Mesodermal cell (in vitro differentiated cells): ENCODE data around the gene LUZP1.

Experiments used
- H3K27ac ChIP-seq: 2 replicates; pipeline ENCODE4 v1.7.0; 2013; ENCODE audit warnings: mild to moderate bottlenecking, low read depth, low read length, moderate library complexity; ENCODE audit not compliant: severe bottlenecking
- H3K36me3 ChIP-seq: 2 replicates; pipeline ENCODE4 v1.7.1; 2013; ENCODE audit warnings: mild to moderate bottlenecking, low read length, moderate library complexity; ENCODE audit not compliant: control insufficient read depth, insufficient read depth
- H3K4me1 ChIP-seq: one replicate; pipeline ENCODE4 v1.7.1; 2013; ENCODE audit warnings: mild to moderate bottlenecking, low read length; ENCODE audit not compliant: insufficient read depth, control insufficient read depth, poor library complexity, severe bottlenecking
- H3K4me3 ChIP-seq: 2 replicates; pipeline ENCODE4 v1.7.0; 2013; ENCODE audit warnings: low read length, control low read depth, mild to moderate bottlenecking; ENCODE audit not compliant: insufficient read depth, poor library complexity, severe bottlenecking; ENCODE audit errors: extremely low read depth
- H3K9me3 ChIP-seq: 2 replicates; pipeline ENCODE4 v1.7.1; 2013; ENCODE audit warnings: mild to moderate bottlenecking, low read length, moderate library complexity; ENCODE audit not compliant: control insufficient read depth
- WGBS, 2 experiments: methylation state at CpG; one replicate each; pipeline ENCODE4 v1.1.5; 2013; ENCODE audit warnings: missing lambda C conversion rate in 2 of 2; ENCODE audit not compliant: insufficient coverage in 2 of 2; 5-methylcytosine and 5-hydroxymethylcytosine counted together

LUZP1 gene

DNA sequence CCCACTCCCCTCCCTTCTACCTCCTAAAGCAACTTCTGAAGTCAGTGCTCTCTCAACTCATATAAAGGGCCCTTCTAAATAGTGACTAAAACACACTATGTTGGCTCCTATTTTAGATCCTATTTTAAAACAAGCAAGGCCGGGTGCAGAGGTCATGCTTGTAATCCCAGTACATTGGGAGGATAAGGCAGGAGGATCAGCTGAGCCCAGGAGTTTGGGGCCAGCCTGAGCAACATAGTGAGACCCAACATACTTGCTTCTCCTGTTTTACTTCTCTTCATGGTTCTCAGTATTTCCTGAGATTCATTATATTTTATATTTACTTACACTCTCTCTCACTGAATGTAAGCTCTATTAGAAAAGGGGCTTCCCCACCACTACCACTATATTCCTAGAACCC, 42.5 kb downstream of the LUZP1 start:
- peaks cover 11% of the 10 kb centered on the region for H3K36me3 ChIP-seq
- WGBS, 2 experiments, result no CpG with 5 or more reads among the region's 1 CpG
- no peak overlapping the region for H3K27ac ChIP-seq
- no peak overlapping the region for H3K4me3 ChIP-seq
- no peaks in the 10 kb centered on the region for H3K9me3 ChIP-seq
- H3K4me1 ChIP-seq, result peaks cover 7% of the 10 kb centered on the region

DNA sequence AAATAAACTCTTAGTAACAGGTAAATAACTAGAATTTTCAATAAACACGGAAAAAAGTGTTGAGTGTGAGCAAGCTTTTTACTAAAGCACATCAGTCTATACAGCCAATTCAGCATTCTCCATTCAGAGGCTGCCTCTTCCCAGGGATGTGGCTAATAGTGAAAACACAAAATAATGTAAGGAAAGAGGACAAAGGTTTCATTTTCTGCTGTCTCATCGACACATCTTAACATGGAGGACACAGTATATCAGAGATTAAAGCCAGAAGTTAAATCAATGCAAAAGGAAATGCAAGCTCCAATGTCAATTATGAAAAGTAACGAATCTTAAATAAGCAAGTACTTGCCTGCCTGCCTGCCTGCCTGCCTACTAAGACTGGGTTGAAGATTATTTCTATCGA, 43.2 kb downstream of the LUZP1 start:
- 90 to 100% methylated on average over 1 to 2 of the region's 4 CpGs for WGBS, 2 experiments
- peaks cover 11% of the 10 kb centered on the region for H3K36me3 ChIP-seq
- no peak overlapping the region for H3K4me3 ChIP-seq
- H3K4me1 ChIP-seq, result peaks cover 8% of the 10 kb centered on the region
- no peaks in the 10 kb centered on the region for H3K9me3 ChIP-seq
- H3K27ac ChIP-seq, result no peak overlapping the region

DNA sequence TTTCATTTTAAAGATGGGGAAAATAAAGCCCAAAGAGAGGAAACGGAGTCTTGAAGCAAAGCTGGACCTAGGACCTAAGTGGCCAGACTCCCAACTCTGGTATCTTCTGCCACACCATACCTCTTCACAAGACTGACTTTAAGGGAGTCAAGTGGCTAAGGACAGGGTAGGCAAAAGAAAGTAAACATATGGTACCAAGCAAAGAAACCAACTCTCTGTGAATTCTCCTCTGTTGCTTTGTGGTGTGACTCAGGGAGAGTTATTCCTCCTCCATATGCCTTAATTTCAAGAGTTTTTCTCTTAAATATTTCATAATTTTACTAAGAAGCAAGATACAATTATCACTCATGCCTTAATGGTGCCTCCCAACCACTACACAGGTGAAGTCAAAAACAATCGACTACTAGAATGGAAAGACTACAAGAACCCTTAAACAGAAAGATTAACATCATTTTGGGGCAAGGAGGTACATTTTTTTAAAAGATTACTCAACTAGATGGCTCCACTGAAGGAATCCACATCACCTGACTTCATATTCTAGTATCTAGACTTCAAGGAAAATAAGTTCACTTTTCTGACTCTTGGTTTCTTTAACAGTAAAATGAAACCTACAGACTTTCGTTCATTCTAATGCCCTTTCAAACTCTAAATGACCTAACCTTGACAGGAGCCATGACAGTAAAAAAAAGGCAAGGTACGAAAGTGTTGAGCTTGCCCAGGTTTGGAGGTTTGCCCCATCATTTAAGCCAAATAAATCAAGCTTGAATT, 44.2 kb downstream of the LUZP1 start:
- H3K27ac ChIP-seq, result no peak overlapping the region
- no peaks in the 10 kb centered on the region for H3K9me3 ChIP-seq
- WGBS, 2 experiments, result 90 to 100% methylated on average over 2 of the region's 4 CpGs
- no peak overlapping the region for H3K4me3 ChIP-seq
- H3K36me3 ChIP-seq, result peaks cover 10% of the 10 kb centered on the region
- H3K4me1 ChIP-seq, result peaks cover 15% of the 10 kb centered on the region

DNA sequence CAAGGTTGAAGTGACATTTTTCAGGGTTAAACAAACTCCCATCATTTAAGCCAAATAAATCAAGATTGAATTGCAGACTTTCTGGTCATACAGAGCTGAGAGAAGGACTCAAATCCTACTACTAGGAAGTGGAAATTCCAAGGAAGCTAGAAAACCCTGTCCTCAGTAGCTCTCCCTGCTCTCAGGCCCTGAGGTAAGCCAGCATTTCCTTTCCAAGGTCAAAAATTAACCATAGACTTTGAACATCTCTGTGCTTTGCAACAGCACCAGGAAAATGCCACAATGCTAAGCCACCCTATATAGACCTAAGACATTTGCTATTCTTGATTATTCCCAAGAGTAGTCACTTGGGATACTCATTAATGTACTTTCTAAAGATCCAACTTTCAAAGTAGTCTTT, 45.1 kb downstream of the LUZP1 start:
- Histone ChIP-seq H3K27ac (no peak overlapping the region), H3K36me3 (peaks cover 3% of the 10 kb centered on the region), H3K9me3 (no peaks in the 10 kb centered on the region), H3K4me3 (no peak overlapping the region), H3K4me1 (peaks cover 15% of the 10 kb centered on the region)

DNA sequence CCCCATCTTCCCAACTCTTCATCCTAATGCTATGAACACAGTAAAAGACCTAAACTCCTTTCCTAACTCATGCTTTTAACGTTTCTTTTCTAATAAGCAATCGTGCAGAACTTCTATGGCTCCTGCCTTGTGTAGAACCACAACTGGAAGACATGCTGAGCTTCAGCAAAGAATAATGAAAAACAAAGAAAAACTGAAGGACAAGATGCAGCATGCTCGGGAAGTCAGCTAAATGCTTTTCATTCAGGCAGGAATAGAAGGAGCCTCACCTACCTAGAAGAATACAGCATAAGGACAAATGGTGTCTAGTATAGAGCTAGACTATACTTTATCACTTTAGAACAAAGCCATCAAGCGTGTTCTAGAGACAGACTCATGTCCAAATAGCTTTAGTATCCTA, 45.9 kb downstream of the LUZP1 start:
- Histone ChIP-seq H3K36me3 (peaks cover 3% of the 10 kb centered on the region), H3K9me3 (no peaks in the 10 kb centered on the region), H3K27ac (no peak overlapping the region), H3K4me3 (no peak overlapping the region), H3K4me1 (peaks cover 15% of the 10 kb centered on the region)
- WGBS, 2 experiments, result 75% methylated on average over 3 to 4 of the region's 4 CpGs

DNA sequence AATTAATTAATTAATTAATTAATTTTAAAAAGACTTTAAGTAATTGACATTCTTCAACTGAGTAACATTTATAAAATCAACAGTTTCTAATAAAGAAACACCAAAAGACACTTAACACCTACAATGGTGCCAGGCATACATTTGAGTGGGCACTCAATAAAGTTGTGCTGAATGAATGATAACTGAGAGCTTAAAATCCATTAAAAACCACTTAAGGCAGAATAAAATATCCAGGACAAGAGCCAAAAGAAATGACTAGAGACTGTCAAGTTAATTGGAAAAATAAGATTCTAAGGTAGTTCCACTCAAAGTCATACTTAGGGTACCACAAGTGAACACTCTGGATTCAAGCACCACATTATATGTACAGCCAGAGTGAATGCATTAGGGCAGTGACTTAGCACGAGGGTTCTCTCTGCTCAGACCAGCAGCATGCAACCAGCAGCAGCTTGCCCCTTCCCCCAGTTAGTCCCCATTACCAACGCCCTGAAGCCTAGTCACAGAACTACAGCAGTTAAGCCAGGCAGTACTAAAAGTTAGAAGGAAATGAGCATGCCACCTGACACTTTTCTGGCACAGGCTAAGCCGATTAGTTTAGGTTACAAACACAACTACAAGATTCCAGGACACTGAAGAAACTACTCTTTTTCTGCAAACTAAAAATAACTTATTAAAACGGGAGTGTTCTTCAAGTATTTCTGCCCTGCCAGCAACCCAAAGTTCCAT, 46.5 kb downstream of the LUZP1 start:
- H3K27ac ChIP-seq, result no peak overlapping the region
- H3K9me3 ChIP-seq, result no peaks in the 10 kb centered on the region
- no peak overlapping the region for H3K4me3 ChIP-seq
- peaks cover 15% of the 10 kb centered on the region for H3K4me1 ChIP-seq
- H3K36me3 ChIP-seq, result peaks cover 3% of the 10 kb centered on the region
- WGBS, 2 experiments, result 78 to 87% methylated on average over 2 to 4 of the region's 4 CpGs

DNA sequence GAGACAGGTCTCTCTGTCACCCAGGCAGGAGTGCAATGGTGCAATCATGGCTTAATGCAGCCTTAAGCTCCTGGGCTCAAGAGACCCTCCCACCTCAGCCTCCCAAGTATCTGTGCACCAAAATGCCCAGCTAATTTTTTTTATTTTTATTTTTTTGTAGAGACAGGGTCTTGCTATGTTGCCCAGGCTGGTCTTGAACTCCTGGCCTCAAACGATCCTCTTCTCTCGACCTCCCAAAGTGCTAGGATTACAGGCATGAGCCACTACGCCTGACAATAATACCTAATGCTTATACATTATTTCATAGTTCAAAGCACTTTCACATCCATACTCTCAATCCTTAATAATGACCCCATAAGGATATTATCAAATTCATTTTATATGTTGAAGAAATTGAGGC, 48.3 kb downstream of the LUZP1 start:
- no peak overlapping the region for H3K4me3 ChIP-seq
- H3K4me1 ChIP-seq, result peaks cover 19% of the 10 kb centered on the region
- H3K27ac ChIP-seq, result no peak overlapping the region
- H3K9me3 ChIP-seq, result no peaks in the 10 kb centered on the region
- WGBS, 2 experiments, result 97 to 100% methylated on average over 1 to 3 of the region's 3 CpGs
- peaks cover 3% of the 10 kb centered on the region for H3K36me3 ChIP-seq

DNA sequence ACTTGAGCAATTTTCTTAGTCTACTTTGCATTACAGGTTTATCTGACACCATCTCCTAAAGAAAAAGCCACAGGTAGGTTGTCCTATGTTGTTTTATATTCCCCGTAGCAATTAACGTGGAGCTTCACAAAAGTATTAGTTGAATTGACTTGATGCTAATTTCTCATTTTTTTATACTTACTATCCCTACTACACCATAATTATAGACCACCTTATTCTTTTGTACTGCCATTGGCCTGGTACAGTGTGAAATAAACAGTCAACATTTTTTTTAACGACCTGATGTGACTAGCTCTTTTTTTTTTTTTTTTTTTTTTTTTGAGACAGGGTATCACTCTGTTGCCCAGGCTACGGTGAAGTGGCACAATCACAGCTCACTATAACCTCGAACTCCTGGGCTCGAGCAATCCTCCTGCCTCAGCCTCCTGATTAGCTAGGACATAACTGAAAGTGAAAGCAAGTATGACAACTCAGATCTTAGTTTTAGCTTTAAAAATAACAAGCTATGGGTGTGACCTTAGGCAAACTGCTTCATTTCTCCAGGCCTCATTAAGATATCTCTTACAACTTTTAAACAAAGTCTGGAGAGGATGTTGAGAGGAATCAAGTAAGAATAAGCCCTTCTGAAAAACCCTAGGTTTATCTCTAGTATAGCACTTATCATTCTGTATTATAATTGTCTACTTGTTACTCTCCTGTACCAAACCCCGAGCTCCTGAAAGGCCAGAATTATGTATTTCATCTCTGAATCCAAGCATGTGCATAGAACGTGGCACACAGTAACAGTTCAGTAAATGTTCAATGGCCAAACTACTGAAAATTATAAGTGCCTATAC, 49.5 kb downstream of the LUZP1 start:
- H3K9me3 ChIP-seq, result no peaks in the 10 kb centered on the region
- H3K36me3 ChIP-seq, result peaks cover under 1% of the 10 kb centered on the region
- peaks cover 30% of the 10 kb centered on the region for H3K4me1 ChIP-seq
- H3K4me3 ChIP-seq, result no peak overlapping the region
- WGBS, 2 experiments, result 100% methylated on average over 2 to 3 of the region's 8 CpGs
- H3K27ac ChIP-seq, result no peak overlapping the region

DNA sequence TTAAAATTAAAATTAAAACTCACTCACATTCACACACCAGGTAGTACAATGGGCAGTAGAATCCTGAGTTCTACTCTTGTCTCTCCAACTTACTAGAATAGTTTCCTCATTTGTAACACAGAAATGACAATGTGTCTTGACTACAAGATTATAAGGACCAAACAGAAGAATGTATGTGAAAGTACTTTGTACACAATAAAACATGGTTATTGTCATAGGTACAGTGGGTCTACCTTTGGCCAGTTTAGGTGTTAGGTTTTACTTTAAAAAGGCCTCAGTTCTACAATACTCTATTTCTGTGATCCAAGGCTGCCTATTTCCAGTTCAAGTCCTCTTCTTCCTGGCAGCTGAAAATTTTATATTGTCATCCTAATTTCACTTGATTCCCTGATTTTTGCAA, 50.2 kb downstream of the LUZP1 start:
- no peaks in the 10 kb centered on the region for H3K36me3 ChIP-seq
- H3K9me3 ChIP-seq, result no peaks in the 10 kb centered on the region
- peaks cover 36% of the 10 kb centered on the region for H3K4me1 ChIP-seq
- H3K27ac ChIP-seq, result no peak overlapping the region
- H3K4me3 ChIP-seq, result no peak overlapping the region

DNA sequence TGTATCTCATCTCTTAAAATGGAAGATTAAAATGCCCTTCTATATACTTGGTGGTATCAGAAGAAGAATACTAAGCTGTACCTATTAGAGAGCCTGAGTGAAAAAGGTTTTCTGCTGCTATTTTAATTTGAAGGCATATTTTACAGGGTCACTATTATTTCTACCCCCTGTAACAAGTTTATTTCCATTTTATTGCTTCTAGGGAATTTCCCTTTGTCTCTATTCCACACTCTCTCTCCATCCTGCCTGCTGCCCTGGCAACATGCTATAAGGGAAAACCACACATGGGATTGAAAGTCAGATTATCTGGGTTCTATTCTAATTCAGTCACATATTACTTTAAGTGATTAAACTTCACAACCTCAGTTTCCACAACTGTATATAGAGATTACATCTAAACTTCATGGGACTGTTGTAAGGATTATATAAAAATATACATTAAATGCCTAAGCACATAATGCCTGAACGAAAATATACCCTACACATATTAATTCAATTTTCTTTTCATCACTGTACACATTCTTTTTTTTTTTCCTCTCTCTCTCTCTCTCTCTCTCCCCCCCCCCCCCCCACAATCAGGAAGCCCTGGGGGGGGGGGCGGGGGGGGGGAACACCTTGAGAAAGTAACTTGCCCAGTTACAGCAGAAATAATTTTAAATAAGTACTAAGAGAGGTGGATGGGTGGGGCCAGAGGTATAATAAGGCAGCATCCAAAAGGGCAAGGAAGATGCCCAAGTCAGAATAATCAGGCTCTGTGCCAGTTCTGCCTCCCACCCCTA, 51.5 kb downstream of the LUZP1 start:
- no peaks in the 10 kb centered on the region for H3K36me3 ChIP-seq
- H3K9me3 ChIP-seq, result no peaks in the 10 kb centered on the region
- H3K27ac ChIP-seq, result no peak overlapping the region
- H3K4me1 ChIP-seq, result peaks cover 41% of the 10 kb centered on the region
- WGBS, 2 experiments, result no CpG with 5 or more reads among the region's 2 CpGs
- H3K4me3 ChIP-seq, result no peak overlapping the region
